ENCODE results near the gene GIPC2.
"Not testable (repeated sequence)": the region's sequence is repeated elsewhere in the genome, so short reads cannot be mapped to it uniquely, and the experiment has no call there.

Gene GIPC2

DNA sequence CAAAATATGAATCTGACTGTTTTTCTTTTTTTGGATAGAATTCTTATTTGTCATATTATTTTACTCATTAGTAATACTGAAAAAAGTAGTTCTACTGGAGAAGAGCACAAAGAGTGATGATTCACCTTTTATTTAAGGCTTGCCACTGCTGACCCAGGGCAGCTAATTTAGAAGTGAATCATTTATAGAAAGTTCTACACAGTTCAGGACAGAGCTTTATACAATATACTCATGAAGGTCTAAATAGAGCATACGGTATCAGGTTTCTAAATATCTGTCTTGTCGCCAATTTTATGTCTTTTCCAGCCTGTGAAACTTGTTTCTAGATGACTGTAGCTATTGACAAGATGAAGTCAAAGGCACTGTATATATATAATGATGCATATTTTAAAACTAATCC, 25.0 kb downstream of the GIPC2 start:
- peak overlapping the region; percentile 66 for H3K9ac ChIP-seq (ENCODE audit: low read length)
- DNase-seq (ENCODE audit: low read depth): peak; percentile 76
- H3K4me1 ChIP-seq (ENCODE audit: control insufficient read depth, insufficient read depth, low read length): peaks cover 28% of the 10 kb centered on the region
- H3K36me3 ChIP-seq (ENCODE audit: control insufficient read depth, insufficient read depth, low read length, severe bottlenecking): no peaks in the 10 kb centered on the region
- no peaks in the 10 kb centered on the region for H3K9me3 ChIP-seq (ENCODE audit: control insufficient read depth, low read length)
- no peaks in the 10 kb centered on the region for H3K27me3 ChIP-seq (replicated peaks; ENCODE audit: control insufficient read depth, insufficient read depth, low read length)
- peak overlapping the region; percentile 44 for H3K4me3 ChIP-seq (ENCODE audit: low read length)

DNA sequence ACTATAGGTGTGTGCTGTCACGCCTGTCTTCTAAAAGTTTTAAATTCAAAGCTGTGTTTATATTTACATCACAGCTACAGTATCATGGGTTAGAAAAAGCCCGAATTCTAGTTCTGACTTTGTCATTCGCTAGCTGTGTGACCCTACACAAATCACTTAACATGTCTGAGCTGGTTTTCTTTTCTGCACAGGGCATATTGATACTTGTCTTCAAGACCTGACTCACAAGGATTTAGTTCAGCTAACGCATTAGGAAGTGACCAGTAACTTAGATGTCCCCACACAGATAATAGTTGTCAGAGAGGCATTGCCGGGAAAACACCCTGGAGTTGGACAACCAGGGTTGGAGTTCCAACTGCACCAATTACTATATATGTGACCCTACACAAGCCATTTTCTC, 25.9 kb downstream of the GIPC2 start:
- H3K4me3 ChIP-seq (ENCODE audit: low read length): no peak overlapping the region
- peaks cover 28% of the 10 kb centered on the region for H3K4me1 ChIP-seq (ENCODE audit: control insufficient read depth, insufficient read depth, low read length)
- DNase-seq (ENCODE audit: low read depth): no peak
- H3K27me3 ChIP-seq (replicated peaks; ENCODE audit: control insufficient read depth, insufficient read depth, low read length): no peaks in the 10 kb centered on the region
- H3K9me3 ChIP-seq (ENCODE audit: control insufficient read depth, low read length): no peaks in the 10 kb centered on the region
- H3K36me3 ChIP-seq (ENCODE audit: control insufficient read depth, insufficient read depth, low read length, severe bottlenecking): no peaks in the 10 kb centered on the region
- peak overlapping the region; percentile 9 for H3K9ac ChIP-seq (ENCODE audit: low read length)

DNA sequence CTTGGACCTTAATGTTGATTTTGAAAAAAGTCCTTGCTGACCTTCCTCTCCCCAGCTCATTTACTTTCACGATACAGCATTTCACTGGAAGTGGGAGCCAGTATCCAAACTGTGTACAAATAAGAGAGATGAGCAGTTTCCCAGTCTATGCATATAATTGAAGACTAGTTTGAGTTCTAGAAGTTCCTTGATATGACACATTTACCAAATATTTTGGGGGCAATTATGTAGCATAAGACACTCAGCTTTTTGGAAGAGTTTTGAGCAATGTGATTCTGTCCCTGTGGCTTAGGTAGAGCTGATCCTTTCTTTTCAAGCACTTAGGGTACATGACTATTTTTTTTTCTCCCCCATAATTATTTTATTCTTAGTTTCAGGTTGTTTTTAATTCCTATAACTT, 26.4 kb downstream of the GIPC2 start:
- H3K4me1 ChIP-seq (ENCODE audit: control insufficient read depth, insufficient read depth, low read length): peaks cover 28% of the 10 kb centered on the region

DNA sequence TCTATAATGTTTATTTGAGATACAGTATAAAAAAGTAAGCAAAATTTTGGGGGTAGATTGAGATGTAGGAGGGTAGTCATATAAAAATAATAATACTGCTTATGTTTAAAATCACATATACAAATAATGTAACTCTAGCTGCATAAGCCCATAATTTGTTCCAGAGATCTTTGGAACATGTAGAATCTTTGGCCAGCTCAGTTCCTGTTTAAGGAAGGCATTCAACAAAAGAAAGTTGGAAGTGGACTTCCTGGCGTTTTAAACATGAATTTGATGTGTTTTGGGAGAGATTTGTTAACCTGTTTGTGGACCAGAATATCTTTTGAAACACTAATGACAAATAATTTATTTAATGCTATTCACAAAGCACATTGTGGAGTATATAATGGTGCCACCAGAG, 27.7 kb downstream of the GIPC2 start:
- H3K9ac ChIP-seq (ENCODE audit: low read length): no peak overlapping the region
- no peaks in the 10 kb centered on the region for H3K36me3 ChIP-seq (ENCODE audit: control insufficient read depth, insufficient read depth, low read length, severe bottlenecking)
- peaks cover 31% of the 10 kb centered on the region for H3K4me1 ChIP-seq (ENCODE audit: control insufficient read depth, insufficient read depth, low read length)
- no peaks in the 10 kb centered on the region for H3K9me3 ChIP-seq (ENCODE audit: control insufficient read depth, low read length)
- H3K4me3 ChIP-seq (ENCODE audit: low read length): no peak overlapping the region
- DNase-seq (ENCODE audit: low read depth): no peak
- H3K27me3 ChIP-seq (replicated peaks; ENCODE audit: control insufficient read depth, insufficient read depth, low read length): no peaks in the 10 kb centered on the region

More for the DNA sequence above, 26.4 kb downstream of the GIPC2 start:
- H3K27me3 ChIP-seq (replicated peaks; ENCODE audit: control insufficient read depth, insufficient read depth, low read length): no peaks in the 10 kb centered on the region
- DNase-seq (ENCODE audit: low read depth): no peak
- H3K36me3 ChIP-seq (ENCODE audit: control insufficient read depth, insufficient read depth, low read length, severe bottlenecking): no peaks in the 10 kb centered on the region
- no peaks in the 10 kb centered on the region for H3K9me3 ChIP-seq (ENCODE audit: control insufficient read depth, low read length)
- no peak overlapping the region for H3K4me3 ChIP-seq (ENCODE audit: low read length)
- H3K9ac ChIP-seq (ENCODE audit: low read length): peak overlapping the region; percentile 9

DNA sequence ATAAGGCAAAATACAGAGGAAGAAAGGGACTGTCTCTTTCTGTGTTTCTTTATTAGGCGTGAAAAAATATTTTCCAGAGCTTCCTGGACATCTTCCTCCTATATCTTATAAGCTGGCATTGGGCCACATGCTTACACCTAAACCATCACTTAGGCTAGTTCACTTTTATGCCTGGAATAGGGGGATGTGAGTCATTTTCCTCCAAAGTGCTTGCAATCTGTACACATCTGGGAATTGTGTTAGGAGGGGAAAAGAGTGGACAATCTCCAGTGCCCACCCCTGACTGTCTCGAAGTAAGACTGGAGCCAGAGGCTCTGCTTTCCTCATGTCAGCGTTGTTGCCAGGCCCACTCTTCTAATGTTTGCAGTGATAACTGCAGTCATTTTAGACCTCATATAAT, 29.9 kb downstream of the GIPC2 start:
- Histone ChIP-seq H3K9me3 (ENCODE audit: control insufficient read depth, low read length) (no peaks in the 10 kb centered on the region), H3K4me3 (ENCODE audit: low read length) (no peak overlapping the region), H3K4me1 (ENCODE audit: control insufficient read depth, insufficient read depth, low read length) (peaks cover 45% of the 10 kb centered on the region), H3K36me3 (ENCODE audit: control insufficient read depth, insufficient read depth, low read length, severe bottlenecking) (no peaks in the 10 kb centered on the region), H3K9ac (ENCODE audit: low read length) (no peak overlapping the region), H3K27me3 (replicated peaks; ENCODE audit: control insufficient read depth, insufficient read depth, low read length) (no peaks in the 10 kb centered on the region)
- no peak for DNase-seq (ENCODE audit: low read depth)

DNA sequence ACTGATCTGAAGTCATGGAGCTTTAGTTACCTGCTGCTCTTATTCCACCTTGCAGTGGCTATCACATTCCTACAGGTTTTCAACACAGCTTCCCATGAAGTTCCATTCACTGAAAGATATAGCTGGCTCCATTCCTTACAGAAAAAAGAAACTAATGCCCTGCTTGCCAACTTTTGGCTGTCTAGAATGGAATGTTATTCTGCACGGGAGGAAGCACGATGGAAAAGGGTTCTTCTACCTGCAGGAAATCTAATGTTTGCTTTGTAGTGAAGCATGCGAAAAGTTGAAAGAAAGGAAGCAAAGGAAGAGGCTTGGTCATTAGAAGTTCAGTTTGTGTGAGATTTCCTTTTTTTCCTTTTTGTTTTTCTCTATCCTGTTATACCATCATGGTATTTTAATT, 32.6 kb downstream of the GIPC2 start:
- no peak for DNase-seq (ENCODE audit: low read depth)
- Histone ChIP-seq H3K9me3 (ENCODE audit: control insufficient read depth, low read length) (no peaks in the 10 kb centered on the region), H3K27me3 (replicated peaks; ENCODE audit: control insufficient read depth, insufficient read depth, low read length) (no peaks in the 10 kb centered on the region), H3K9ac (ENCODE audit: low read length) (peak overlapping the region; percentile 74), H3K4me3 (ENCODE audit: low read length) (no peak overlapping the region), H3K36me3 (ENCODE audit: control insufficient read depth, insufficient read depth, low read length, severe bottlenecking) (no peaks in the 10 kb centered on the region), H3K4me1 (ENCODE audit: control insufficient read depth, insufficient read depth, low read length) (peaks cover 50% of the 10 kb centered on the region)

DNA sequence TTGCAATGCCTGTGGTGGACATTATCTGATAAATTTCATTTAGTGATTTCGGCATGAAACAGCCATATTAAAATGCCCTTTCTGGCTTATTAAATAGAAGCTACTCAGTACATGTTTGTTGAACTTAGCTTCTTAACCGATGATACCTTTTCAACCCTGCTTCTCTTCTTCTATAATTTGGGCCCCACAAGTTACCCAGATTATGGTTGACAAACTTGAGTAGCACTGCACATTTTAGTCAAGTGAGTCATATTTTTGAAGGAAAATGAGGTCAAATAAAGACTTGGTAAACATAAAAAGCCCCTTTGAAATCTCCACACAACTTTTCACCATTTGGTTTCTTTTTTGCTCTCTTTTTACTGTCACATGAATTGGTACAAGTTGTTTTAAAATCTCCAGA, 33.8 kb downstream of the GIPC2 start:
- Histone ChIP-seq H3K9ac (ENCODE audit: low read length) (peak overlapping the region; percentile 74), H3K36me3 (ENCODE audit: control insufficient read depth, insufficient read depth, low read length, severe bottlenecking) (no peaks in the 10 kb centered on the region), H3K27me3 (replicated peaks; ENCODE audit: control insufficient read depth, insufficient read depth, low read length) (no peaks in the 10 kb centered on the region), H3K9me3 (ENCODE audit: control insufficient read depth, low read length) (no peaks in the 10 kb centered on the region), H3K4me1 (ENCODE audit: control insufficient read depth, insufficient read depth, low read length) (peaks cover 50% of the 10 kb centered on the region), H3K4me3 (ENCODE audit: low read length) (peak overlapping the region; percentile 74)
- peak; percentile 56 for DNase-seq (ENCODE audit: low read depth)

DNA sequence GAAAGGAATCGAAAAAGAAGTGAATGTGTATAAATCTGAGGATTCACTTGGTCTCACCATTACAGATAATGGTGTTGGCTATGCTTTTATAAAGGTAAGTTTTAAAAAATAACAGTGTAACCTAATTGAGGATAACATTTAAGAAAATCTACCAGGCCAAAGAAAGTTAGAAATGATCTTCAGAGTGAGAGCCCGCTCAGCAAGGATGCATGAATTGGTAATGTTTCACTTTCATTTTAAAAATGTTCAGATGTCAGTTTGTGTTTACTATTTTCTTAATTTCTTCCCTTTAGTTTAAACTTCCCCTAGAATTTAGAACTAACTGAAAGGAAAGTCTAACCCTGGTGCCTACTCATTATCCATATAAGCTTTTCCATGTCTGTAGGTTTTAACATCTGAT, 35.0 kb downstream of the GIPC2 start:
- Histone ChIP-seq H3K9ac (ENCODE audit: low read length) (peak overlapping the region; percentile 69), H3K36me3 (ENCODE audit: control insufficient read depth, insufficient read depth, low read length, severe bottlenecking) (no peaks in the 10 kb centered on the region), H3K9me3 (ENCODE audit: control insufficient read depth, low read length) (no peaks in the 10 kb centered on the region), H3K4me3 (ENCODE audit: low read length) (peak overlapping the region; percentile 74), H3K4me1 (ENCODE audit: control insufficient read depth, insufficient read depth, low read length) (peaks cover 50% of the 10 kb centered on the region), H3K27me3 (replicated peaks; ENCODE audit: control insufficient read depth, insufficient read depth, low read length) (no peaks in the 10 kb centered on the region)
- no peak for DNase-seq (ENCODE audit: low read depth)

DNA sequence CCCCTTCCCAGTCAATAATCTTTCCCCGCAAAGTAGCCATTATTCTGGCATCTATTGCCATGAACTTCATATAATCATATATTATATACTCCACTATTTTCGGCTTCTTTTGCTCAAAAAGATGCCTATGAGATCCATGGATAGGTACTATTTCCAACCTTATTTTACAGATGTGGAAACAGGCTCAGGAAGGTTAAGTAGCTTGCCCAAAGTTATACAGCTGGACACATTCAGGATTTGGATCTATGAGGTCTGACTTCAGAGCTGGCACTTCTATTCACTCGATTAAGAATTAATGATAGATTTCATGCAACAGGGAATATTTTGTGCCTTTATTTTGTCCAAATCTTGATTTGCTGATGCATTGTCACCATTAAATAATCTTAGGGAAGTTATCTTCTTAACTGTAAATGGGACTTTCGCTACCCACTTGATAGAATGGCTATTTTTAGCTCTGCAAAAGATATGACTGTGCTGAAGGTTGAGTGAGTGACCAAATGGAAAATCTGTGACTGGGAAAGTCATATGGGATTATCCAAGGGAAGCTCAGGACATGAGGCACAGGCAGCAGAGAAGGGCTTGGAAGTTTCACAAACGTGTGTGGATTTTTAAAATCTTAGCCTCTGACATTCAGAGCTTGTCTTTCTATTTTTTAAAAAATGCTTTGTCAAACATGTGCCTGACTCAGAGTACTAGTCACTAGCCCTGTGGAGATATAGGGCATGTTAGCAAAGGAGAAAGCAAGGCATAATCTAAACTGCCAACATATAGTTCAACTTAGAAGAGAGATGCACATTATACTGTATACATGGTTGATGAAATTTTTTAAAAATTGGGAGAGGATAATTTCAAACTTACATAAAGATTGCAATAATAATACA, 36.5 kb downstream of the GIPC2 start:
- H3K9ac ChIP-seq (ENCODE audit: low read length): peak overlapping the region; percentile 74
- no peaks in the 10 kb centered on the region for H3K27me3 ChIP-seq (replicated peaks; ENCODE audit: control insufficient read depth, insufficient read depth, low read length)
- peak; percentile 55 for DNase-seq (ENCODE audit: low read depth)
- peaks cover 11% of the 10 kb centered on the region for H3K9me3 ChIP-seq (ENCODE audit: control insufficient read depth, low read length)
- peaks cover 50% of the 10 kb centered on the region for H3K4me1 ChIP-seq (ENCODE audit: control insufficient read depth, insufficient read depth, low read length)
- peak overlapping the region; percentile 38 for H3K4me3 ChIP-seq (ENCODE audit: low read length)
- H3K36me3 ChIP-seq (ENCODE audit: control insufficient read depth, insufficient read depth, low read length, severe bottlenecking): no peaks in the 10 kb centered on the region

DNA sequence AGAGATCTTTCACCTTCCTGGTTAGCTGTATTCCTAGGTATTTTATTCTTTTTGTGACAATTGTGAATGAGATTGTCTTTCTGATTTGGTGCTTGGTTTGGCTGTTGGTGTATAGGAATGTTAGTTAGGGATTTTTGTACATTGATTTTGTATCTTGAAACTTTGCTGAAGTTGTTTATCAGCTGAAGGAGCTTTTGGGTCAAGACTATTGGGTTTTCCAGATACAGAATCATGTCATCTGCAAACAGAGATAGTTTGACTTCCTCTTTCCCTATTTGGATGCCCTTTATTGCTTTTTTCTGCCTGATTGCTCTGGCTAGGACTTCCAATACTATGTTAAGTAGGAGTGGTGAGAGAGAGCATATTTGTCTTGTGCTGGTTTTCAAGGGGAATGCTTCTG, 38.9 kb downstream of the GIPC2 start:
- Histone ChIP-seq H3K9me3 (ENCODE audit: control insufficient read depth, low read length) (peaks cover 13% of the 10 kb centered on the region), H3K4me1 (ENCODE audit: control insufficient read depth, insufficient read depth, low read length) (peaks cover 34% of the 10 kb centered on the region)
- not testable (repeated sequence) for DNase-seq (ENCODE audit: low read depth); H3K36me3 ChIP-seq (ENCODE audit: control insufficient read depth, insufficient read depth, low read length, severe bottlenecking); H3K9ac ChIP-seq (ENCODE audit: low read length); H3K4me3 ChIP-seq (ENCODE audit: low read length); H3K27me3 ChIP-seq (replicated peaks; ENCODE audit: control insufficient read depth, insufficient read depth, low read length)

DNA sequence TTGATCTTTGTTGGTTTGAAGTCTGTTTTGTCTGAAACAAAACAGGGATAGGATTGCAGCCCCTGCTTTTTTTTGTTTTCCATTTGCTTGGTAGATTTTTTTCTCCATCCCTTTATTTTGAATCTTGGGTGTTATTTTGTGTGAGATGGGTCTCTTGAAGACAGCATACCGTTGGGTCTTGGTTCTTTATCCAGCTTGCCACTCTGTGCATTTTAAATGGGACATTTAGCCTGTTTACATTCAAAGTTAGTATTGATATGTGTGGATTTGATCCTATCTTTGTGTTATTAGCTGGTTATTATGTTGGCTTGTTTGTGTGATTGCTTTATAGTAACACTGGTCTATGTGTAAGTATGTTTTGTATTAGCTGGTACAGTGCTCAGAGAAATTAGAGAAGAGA, 40.9 kb downstream of the GIPC2 start:
- Histone ChIP-seq H3K9ac (ENCODE audit: low read length) (no peak overlapping the region), H3K4me3 (ENCODE audit: low read length) (peak overlapping the region; percentile 24), H3K36me3 (ENCODE audit: control insufficient read depth, insufficient read depth, low read length, severe bottlenecking) (no peaks in the 10 kb centered on the region), H3K9me3 (ENCODE audit: control insufficient read depth, low read length) (peaks cover 13% of the 10 kb centered on the region), H3K27me3 (replicated peaks; ENCODE audit: control insufficient read depth, insufficient read depth, low read length) (no peaks in the 10 kb centered on the region), H3K4me1 (ENCODE audit: control insufficient read depth, insufficient read depth, low read length) (peaks cover 18% of the 10 kb centered on the region)
- no peak for DNase-seq (ENCODE audit: low read depth)

DNA sequence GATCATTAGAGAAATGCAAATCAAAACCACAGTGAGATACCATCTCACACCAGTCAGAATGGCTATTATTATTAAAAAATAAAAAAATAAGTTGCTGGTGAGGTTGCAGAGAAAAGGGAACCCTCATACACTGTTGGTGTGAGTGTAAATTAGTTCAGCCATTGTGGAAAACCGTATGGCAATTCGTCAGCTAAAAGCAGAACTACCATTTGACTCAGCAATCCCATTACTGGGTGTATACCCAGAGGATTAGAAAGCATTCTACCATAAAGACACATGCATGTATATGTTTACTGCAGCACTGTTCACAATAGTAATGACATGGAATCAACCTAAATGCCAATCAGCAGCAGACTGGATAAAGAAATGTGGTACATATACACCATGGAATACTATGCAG, 42.2 kb downstream of the GIPC2 start:
- H3K9me3 ChIP-seq (ENCODE audit: control insufficient read depth, low read length): peaks cover 13% of the 10 kb centered on the region
- no peak for DNase-seq (ENCODE audit: low read depth)
- no peak overlapping the region for H3K9ac ChIP-seq (ENCODE audit: low read length)
- no peaks in the 10 kb centered on the region for H3K27me3 ChIP-seq (replicated peaks; ENCODE audit: control insufficient read depth, insufficient read depth, low read length)
- no peaks in the 10 kb centered on the region for H3K36me3 ChIP-seq (ENCODE audit: control insufficient read depth, insufficient read depth, low read length, severe bottlenecking)
- peaks cover 4% of the 10 kb centered on the region for H3K4me1 ChIP-seq (ENCODE audit: control insufficient read depth, insufficient read depth, low read length)
- no peak overlapping the region for H3K4me3 ChIP-seq (ENCODE audit: low read length)

All from adipocyte (in vitro differentiated cells).